GM15510 (cell line): ENCODE results near the gene PRKG1.

Experiments
- POLR2A ChIP-seq: IDR thresholded peaks from 3 replicates; pipeline ENCODE4 v1.6.1; 2011; ENCODE audit warnings: borderline replicate concordance; ENCODE audit not compliant: insufficient read length; ENCODE audit errors: extremely low read depth

PRKG1 gene

DNA sequence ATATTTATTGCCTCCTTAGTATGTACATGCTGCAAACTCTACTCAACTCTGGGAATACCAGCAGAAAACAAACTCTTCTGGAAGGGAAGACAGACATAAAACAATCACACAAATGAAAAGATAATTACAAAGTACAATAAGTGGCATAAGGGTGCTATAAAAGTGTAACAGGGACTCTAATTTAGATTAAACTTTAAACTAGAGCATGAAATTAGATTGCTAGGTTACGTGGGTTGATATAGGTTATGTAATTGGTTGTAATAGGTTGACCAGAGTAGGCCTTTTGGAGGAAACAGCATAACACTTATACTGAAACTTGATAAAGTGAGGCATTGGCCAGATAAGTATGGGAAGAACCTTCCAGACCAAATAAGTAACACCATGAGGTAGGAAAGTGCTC is 1213.6 kb downstream of the PRKG1 start:
- no peak for TF ChIP-seq POLR2A

- TF ChIP-seq POLR2A, result no peak
Observed at GRCh38 chr10:52297747-52298146, 1223.5 kb downstream of the PRKG1 start.

DNA sequence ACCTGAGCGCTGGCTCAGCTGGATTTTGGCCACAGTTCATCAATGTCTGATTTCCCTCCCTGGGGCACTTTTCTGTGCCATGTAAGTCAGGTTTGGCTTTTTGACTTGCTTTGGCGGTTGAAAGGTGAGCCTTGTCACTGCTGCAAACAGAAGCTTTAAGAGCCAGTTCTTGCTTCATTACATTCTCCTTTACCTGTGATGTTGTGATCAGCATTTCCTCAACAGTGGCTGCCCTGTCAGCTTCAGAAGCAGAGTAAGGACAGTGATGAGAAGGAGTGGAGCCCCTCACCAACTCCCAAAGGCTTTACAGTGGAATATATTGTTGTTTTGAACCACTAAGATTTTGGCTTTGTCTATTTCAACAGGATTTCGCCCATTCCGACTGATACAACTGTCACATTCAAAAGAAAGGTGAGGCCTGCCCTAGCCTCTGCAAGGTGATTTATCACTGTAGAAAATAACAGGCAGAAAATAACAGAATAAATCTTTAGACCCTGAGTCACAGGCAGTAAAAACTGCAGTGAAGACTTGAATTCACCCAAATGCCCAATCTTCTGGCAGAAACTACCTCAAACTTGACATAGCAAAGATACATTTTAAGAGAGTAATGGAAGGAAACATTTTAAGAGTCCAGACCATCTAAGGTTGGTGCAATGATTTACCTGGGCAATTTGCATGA is 1226.5 kb downstream of the PRKG1 start:
- TF ChIP-seq POLR2A, result no peak

DNA sequence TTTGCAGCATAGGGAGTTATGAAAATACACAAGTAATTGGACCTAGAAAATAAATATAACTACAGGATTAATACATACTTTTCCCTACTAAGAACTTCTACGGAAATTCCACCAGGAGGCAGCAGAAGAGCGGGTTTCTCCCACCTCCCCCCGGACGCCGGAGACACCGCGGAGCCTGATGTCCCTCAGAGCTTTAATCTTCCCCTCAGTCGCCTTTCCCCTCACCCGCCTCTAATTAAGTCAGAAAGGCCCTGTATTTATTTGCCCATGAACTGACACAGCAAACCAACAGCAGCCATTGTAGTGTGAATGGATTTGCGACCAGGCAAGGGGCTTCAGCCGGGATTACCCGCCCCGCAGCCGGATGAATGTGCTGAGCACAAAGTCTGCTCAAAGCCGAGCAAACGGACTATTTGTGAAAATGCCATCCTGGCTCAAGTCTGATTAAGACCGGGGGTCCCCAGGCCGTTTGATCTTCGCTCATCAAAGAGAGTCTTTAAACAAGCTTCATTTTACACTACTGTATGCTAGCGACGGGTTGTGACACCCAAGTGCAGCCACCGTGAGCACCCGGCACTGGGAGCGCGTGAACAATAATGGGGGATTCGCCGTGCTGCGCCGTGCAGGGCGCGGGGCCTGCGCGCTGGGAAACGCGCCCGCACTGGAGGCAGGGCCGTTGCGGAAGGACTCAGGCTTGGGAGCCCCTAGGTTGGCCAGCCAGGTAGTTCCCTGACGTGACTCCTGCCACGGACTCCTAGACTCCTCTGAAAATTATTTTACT is 1234.2 kb downstream of the PRKG1 start:
- no peak for TF ChIP-seq POLR2A

- TF ChIP-seq POLR2A, result no peak
Observed at GRCh38 chr10:52312942-52313255, 1238.6 kb downstream of the PRKG1 start.

DNA sequence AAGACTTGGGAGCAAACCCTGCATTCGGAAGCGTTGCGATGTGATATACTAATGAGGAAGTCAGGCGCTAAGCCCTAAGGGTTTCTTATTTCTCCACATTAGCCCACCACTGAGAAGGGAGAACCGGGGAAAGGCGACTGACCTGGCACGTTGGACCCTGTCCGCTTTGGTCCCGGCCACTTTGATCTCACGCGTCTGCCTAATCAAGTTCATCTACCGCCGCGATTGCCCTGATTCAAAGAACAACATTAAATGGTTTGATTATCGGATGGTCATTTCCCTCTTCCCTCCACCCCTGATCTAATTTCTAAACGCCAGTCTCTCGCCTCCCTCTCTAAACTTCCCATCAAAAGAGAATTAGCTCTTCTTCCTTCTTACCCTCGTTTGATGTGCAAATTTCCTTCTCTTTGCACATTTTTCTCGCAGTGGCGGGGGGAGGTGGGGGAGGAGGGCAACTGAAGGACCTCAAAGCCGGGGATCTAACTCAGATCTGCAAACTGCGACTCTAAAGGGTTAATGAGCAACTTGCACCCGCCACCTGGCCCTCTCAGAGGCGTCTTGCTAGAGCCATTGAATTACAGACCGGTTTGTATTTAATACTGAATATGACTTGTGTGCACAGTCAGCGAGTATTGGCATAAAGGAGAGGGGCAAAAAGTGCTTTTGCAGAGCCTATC is 1239.1 kb downstream of the PRKG1 start:
- TF ChIP-seq POLR2A, result no peak

GRCh38 chr10:52313933-52314821 is 1239.9 kb downstream of the PRKG1 start, which contains the start of gene DKK1:
Gene DKK1, plus strand, starts transcription at chr10:52314281. Its CDS starts 154 bp downstream, at chr10:52314435.
- TF ChIP-seq POLR2A, result no peak

DNA sequence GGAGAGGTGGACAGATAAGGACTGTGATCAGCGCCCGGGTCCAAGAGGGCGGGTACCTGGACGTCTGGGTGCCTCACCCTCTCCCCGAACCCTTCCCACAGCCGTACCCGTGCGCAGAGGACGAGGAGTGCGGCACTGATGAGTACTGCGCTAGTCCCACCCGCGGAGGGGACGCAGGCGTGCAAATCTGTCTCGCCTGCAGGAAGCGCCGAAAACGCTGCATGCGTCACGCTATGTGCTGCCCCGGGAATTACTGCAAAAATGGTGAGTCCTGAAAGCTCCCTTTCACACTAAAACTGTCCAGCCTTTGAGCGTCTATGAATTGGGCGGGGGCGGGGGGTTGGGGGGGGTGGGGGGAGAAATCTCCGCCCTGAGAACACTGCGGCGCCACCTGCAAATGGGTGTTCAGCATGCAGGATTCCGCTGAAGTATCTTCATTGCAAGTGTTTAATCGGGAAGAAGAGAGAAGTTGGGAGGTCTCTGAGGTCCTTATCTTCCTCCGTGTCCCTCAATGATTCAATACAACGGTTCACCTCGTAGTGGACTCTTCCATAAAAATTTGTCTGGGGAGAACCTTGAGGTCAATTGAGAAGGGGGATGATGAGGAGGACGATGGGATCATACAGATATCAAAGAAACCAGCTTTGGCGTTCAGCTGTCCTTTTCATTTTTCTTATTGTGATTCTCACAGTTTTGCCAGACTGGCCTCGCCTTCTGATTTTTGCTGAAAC is 1240.7 kb downstream of the PRKG1 start:
- TF ChIP-seq POLR2A, result no peak

- no peak for TF ChIP-seq POLR2A
Observed at GRCh38 chr10:52316001-52316400, 1241.7 kb downstream of the PRKG1 start.

DNA sequence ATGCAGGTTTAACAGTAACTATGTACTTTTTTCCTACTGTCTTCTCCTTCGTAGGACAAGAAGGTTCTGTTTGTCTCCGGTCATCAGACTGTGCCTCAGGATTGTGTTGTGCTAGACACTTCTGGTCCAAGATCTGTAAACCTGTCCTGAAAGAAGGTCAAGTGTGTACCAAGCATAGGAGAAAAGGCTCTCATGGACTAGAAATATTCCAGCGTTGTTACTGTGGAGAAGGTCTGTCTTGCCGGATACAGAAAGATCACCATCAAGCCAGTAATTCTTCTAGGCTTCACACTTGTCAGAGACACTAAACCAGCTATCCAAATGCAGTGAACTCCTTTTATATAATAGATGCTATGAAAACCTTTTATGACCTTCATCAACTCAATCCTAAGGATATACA is 1242.2 kb downstream of the PRKG1 start:
- TF ChIP-seq POLR2A, result no peak

- TF ChIP-seq POLR2A, result no peak
Observed at GRCh38 chr10:52318136-52318701, 1243.9 kb downstream of the PRKG1 start.

GRCh38 chr10:52318822-52319464 is 1244.7 kb downstream of the PRKG1 start:
- TF ChIP-seq POLR2A, result no peak

DNA sequence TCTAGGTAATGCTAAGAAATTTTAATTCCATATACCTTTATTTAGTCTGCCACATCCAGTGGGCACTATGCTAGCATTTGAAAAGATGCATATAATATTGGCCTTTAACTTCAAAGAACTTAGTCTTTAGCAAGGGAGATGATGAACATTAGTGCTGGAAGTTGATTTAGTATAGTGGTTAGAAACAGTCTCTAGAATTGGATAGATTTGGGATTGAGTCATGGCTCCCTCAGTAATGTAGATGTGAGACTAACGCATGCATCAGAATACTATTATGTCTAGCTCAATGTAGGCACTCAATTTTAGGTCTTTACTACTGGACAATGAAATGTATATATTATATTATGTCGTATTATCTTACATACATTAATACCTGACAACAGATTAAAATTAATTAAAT is 1245.6 kb downstream of the PRKG1 start:
- no peak for TF ChIP-seq POLR2A

DNA sequence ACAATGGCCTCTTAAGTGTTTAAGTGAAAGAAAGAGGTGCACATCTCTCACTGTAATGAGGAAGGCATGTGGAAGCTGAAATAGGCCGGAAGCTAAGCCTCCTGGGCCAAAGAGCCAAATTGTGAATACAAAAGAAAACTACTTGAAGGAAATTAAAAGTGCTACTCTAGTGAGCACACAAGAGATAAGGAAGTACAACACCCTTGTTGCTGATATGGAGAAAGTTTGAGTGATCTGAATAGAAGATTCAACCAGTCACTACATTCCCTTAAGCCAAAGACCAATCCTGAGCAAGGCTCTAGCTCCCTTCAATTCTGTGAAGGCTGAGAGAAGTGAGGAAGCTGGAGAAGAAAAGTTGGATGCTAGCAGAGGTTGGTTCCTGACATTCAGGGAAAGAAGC is 1248.0 kb downstream of the PRKG1 start:
- no peak for TF ChIP-seq POLR2A

GRCh38 chr10:52322936-52323335 is 1248.6 kb downstream of the PRKG1 start:
- TF ChIP-seq POLR2A, result no peak
